ENCODE results near the gene EML3. TPM values are rescaled to one million over a fixed set of nuclear protein-coding genes. Genes with fewer than 3 reads are reported as not detected.

EML3 gene
- total and polyA plus RNA-seq, 2 of the 13 experiments (the other 11 are each of a cell fraction or from before 2014, with no cell fraction given), result 10.6 to 12.3 TPM

- TF ChIP-seq KLF12 (CRISPR knock-in tag; IDR thresholded peaks at IDR 0.05; ENCODE audit: borderline replicate concordance), result 0 out of 2 replicates have a peak, but pooled peaks have one; percentile 32
- TF ChIP-seq IRF2 (CRISPR knock-in tag; IDR thresholded peaks at IDR 0.05), result no peak
- TF ChIP-seq ZZZ3 (CRISPR knock-in tag; IDR thresholded peaks at IDR 0.05; ENCODE audit: borderline replicate concordance), result no peak
- TF ChIP-seq PITX1 (CRISPR knock-in tag; IDR thresholded peaks at IDR 0.05), result no peak
- TF ChIP-seq ZNF414 (CRISPR knock-in tag; IDR thresholded peaks at IDR 0.05), result peak; percentile 24; the same call in 1 of the 2 replicates
- TF ChIP-seq ZBTB2 (CRISPR knock-in tag; IDR thresholded peaks at IDR 0.05; ENCODE audit: low read depth), result peak; percentile 74
- TF ChIP-seq ZSCAN21 (CRISPR knock-in tag; IDR thresholded peaks at IDR 0.05; ENCODE audit: borderline replicate concordance), result no peak; the same call in 1 of the 2 replicates
- no peak for TF ChIP-seq NR3C1 (CRISPR knock-in tag; IDR thresholded peaks at IDR 0.05)
- TF ChIP-seq ZKSCAN8 (CRISPR knock-in tag; IDR thresholded peaks at IDR 0.05; ENCODE audit: borderline replicate concordance), result no peak
- TF ChIP-seq MEIS2 (CRISPR knock-in tag; IDR thresholded peaks at IDR 0.05), result 0 out of 2 replicates have a peak, but pooled peaks have one; percentile 9
- TF ChIP-seq MAZ (IDR thresholded peaks at IDR 0.05; ENCODE audit: borderline replicate concordance, low read depth, low read length), result peak; percentile 75; the same call in 1 of the 2 replicates
- peak; percentile 34; the same call in 1 of the 2 replicates for TF ChIP-seq MAZ (CRISPR knock-in tag; IDR thresholded peaks at IDR 0.05; ENCODE audit: low read depth)
- no peak for TF ChIP-seq TBX2 (CRISPR knock-in tag; IDR thresholded peaks at IDR 0.05; ENCODE audit: borderline replicate concordance)
- no peak for TF ChIP-seq ZNF446 (CRISPR knock-in tag; IDR thresholded peaks at IDR 0.05)
- TF ChIP-seq ZNF121 (CRISPR knock-in tag; IDR thresholded peaks at IDR 0.05), result no peak
- TF ChIP-seq TFDP2 (CRISPR knock-in tag; IDR thresholded peaks at IDR 0.05), result 0 out of 2 replicates have a peak, but pooled peaks have one; percentile 24
- no peak for TF ChIP-seq FIP1L1 (IDR thresholded peaks at IDR 0.05; ENCODE audit: borderline replicate concordance, insufficient read depth, low read depth, low read length)
- no peak for TF ChIP-seq POLR2G (IDR thresholded peaks at IDR 0.05; ENCODE audit: low read depth, low read length)
- peak; percentile 44; the same call in 1 of the 2 replicates for TF ChIP-seq ZNF547 (CRISPR knock-in tag; IDR thresholded peaks at IDR 0.05)
- no peak for TF ChIP-seq SAFB2 (CRISPR knock-in tag; IDR thresholded peaks at IDR 0.05; ENCODE audit: borderline replicate concordance, low read depth)
- TF ChIP-seq RAD21 (CRISPR knock-in tag; IDR thresholded peaks at IDR 0.05), result peak; percentile 73
- TF ChIP-seq ZBTB33 (CRISPR knock-in tag; IDR thresholded peaks at IDR 0.05), result 0 out of 2 replicates have a peak, but pooled peaks have one; percentile 9
- TF ChIP-seq JUND (CRISPR knock-in tag; IDR thresholded peaks at IDR 0.05), result no peak
- 0 out of 2 replicates have a peak, but pooled peaks have one; percentile 25 for TF ChIP-seq ZBTB7A (CRISPR knock-in tag; IDR thresholded peaks at IDR 0.05)
These were observed at the start of gene EML3, which contains the start of gene ROM1 (continued) for GRCh38 chr11:62612366-62613290.

Data from HepG2 (cell line).